HPDE6-E6E7 (cell line): ENCODE measurements around the gene CBX1.
"Not testable (repeated sequence)": the region's sequence is repeated elsewhere in the genome, so short reads cannot be mapped to it uniquely, and the experiment has no call there.

Experiments
- DNase-seq: peaks from one replicate; pipeline ENCODE4 v3.0.0; 2011; ENCODE audit warnings: missing footprints; ENCODE audit errors: extremely low spot score

Gene CBX1

DNA sequence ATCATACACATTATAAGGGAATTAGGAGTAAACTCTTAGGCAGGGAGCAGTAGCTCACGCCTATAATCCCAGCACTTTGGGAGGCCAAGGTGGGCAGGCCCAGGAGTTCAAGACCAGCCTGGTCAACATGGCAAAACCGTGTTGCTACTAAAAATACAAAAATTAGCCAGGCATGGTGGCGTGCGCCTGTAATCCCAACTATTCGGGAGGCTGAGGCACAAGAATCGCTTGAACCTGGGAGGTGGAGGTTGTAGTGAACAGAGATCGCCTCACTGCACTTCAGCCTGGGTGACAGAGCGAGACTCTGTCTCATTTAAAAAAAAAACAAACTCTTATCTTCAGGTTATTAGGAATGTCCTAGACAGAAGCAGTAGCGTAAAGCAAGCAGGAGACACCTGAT lies 28.5 kb downstream of the CBX1 start:
- not testable (repeated sequence) for DNase-seq

DNA sequence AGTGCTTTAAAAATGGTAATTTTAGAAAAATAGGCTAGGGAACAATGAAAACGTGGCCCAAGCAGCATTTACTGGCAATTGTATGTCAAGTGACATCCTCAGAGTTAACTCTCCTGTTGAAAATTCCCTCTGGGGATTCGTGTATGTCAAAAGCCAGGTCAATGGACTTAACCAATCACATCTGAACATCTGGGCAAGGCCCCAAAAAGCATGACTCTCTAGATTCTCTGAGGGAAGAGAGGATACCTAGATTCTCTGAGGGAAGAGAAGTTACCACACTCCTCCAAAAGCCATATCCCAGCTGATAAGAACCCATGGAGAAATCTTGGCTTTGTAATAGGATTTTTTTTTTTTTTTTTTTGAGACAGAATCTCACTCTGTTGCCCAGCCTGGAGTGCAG lies 29.6 kb downstream of the CBX1 start:
- no peak for DNase-seq

DNA sequence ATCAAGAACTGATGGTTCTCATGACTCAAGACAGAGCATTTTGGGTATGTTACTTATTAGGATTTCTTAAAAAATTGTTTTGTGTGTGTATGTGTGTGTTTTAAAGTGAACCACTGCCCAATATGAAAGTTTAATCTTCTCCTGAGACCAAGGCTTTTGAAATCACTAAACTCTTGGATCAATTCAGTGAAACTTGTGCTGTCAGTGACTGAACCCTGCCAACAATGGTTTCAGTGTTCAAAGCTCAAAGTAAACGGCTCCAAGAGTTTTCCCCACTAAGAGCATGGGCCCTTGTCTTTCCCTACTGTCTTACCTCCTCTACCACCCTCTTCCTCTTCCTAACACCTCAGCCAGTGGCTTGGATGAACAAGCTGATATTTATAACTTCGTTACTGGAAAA lies 31.1 kb downstream of the CBX1 start:
- DNase-seq: no peak

DNA sequence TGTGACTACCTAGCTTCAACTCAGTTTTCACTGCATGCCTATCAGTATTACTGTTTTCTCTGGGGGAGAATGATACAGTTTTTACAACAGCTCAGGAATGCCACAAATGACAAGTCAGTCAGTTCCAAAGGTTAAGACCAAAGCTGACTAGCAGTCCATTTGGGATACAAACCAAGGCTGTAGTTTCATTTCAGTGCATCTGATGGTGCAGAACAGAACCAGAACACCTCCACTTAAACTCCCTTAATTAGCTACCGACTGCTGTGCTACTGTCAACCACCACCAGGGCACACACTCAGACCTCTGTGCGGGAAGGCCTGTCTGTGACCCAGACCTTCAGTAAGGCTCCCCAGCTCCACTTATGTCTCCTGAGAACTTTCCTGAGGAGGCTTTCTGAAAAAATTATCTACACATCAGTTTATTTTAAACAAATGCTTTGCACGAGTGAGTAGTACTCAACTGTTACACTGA lies 32.8 kb downstream of the CBX1 start:
- DNase-seq: no peak

DNA sequence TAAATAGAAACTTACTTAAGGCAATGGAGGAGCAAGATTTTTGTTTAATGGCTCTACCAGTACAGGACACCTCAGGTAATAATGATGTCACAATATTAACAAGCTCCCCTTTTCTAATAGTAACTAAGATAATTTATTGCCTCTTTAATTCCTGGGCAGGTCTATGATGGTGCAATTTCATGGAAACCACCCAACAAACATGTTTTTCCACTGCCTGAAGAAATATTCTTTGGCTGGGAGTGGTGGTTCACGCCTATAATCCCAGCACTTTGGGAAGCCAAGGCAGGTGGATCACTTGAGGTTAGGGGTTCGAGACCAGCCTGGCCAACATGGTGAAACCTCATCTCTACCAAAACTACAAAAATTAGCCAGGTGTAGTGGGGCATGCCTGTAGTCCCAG lies 33.5 kb downstream of the CBX1 start:
- not testable (repeated sequence) for DNase-seq

DNA sequence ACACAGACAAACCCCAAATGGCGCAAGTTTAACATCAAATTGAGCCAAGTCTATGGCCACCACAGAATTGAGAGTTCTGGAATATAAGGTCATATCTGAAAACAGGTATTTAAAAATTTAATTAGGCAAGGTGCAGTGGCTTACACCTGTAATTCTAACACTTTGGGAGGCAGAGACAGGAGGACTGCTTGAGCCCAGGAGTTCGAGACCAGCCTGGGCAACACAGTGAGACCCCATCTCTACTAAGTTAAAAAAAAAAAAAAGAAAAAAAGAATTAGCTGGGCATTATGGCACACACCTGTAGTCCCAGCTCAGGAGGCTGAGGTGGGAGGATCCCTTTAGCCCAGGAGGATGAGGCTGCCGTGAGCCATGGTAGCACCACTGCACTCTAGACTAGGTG lies 34.0 kb downstream of the CBX1 start:
- no peak for DNase-seq

DNA sequence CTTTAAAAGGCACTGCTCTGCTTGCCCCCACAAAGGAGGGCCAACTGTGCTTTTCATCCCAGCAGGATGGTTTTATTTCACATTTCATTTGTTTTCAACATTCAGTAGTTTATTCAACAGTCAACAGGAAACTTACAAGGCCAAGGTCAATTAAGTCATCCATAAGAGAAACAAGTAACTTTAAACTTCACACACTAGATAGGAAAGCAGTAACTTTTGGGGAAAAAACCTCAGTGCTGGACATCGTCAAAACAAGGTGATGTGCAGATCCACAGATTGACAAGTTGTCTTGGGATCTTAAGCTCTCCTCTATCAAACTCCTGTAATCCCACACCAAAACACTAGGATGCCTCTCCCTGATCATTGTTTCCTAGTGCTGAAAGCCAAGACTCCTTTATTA lies 34.6 kb downstream of the CBX1 start:
- DNase-seq: no peak

DNA sequence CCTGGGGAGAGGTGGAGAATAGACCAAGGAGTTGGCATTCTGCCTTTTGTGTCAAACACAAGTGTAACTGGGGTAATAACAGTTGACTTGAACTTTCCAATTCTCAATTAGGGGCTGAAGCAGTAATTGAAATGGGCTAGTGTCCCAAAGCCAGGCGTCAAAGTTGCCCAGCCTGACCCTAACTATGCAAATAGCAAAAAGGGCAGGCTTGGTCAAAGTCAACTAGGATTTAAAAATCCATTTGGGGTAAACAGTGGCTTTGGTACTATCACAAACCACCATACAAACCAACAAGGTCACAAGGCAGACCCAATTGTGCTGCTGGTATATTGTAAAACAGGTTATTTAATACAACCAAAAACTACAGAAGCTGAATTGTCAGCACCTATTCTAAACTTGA lies 35.1 kb downstream of the CBX1 start:
- DNase-seq: no peak

DNA sequence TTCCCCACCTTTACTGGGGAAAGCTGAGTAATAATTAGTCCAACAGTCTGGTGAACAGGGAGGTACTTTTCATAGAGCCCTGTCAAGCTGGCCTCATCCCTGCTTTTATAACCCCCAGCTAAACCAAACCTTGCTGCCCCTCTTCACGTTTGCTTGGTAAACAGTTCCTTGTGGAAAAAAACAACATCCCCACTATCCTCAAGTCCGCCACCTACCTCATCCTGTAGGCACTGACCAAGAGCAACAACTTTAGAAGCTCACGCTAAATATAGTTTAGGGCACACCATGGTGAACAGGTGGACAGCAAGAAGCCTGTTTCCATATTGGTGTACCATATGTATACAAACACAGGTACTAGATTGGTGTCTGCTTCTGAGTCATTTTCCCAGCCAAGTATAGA lies 36.6 kb downstream of the CBX1 start:
- no peak for DNase-seq

DNA sequence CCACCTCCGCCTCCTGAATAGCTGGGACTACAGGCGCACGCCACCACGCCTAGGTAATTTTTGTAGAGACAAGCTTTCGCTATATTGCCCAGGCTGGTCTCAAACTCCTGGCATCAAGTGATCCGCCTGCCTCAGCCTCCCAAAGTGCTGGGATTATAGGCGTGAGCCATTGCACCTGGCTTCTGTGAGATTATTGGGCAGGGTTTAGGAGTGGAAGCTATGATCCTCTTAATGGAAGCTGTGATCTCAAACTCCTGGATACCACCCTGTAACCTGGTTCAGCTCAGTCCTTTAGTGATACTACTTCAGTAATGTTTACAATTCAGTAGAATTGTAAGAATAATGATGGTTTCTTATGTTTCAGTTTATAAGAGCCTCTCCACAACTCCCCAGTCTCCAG lies 39.0 kb downstream of the CBX1 start:
- no peak for DNase-seq

DNA sequence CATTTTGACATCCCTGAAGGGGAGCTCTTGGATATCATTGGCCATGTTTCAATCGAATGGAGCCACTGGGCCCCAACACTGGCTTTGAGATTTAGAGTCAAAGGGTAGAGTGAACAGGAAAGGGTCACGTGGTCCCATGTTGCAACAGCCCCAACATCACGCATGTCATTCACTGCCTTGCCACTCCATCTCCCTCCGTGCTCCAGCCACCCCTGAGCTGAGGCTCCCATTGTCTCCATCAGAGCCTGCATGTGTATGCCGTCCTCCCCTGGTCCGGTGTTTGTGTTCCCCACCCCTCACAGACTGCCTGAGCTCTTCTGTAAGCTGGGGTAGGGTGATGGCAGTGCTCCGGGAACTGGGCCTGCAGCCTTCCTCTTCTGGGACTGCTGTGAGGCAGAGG lies 41.0 kb downstream of the CBX1 start:
- no peak for DNase-seq

DNA sequence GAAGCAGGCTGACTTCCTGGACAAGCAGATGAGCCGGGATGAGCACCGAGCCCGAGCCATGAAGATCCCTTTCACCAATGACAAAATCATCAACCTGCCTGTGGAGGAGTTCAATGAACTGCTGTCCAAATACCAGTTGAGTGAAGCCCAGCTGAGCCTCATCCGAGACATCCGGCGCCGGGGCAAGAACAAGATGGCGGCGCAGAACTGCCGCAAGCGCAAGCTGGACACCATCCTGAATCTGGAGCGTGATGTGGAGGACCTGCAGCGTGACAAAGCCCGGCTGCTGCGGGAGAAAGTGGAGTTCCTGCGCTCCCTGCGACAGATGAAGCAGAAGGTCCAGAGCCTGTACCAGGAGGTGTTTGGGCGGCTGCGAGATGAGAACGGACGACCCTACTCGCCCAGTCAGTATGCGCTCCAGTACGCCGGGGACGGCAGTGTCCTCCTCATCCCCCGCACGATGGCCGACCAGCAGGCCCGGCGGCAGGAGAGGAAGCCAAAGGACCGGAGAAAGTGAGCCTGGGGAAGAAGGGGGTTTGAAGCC lies 42.1 kb downstream of the CBX1 start:
- no peak for DNase-seq

DNA sequence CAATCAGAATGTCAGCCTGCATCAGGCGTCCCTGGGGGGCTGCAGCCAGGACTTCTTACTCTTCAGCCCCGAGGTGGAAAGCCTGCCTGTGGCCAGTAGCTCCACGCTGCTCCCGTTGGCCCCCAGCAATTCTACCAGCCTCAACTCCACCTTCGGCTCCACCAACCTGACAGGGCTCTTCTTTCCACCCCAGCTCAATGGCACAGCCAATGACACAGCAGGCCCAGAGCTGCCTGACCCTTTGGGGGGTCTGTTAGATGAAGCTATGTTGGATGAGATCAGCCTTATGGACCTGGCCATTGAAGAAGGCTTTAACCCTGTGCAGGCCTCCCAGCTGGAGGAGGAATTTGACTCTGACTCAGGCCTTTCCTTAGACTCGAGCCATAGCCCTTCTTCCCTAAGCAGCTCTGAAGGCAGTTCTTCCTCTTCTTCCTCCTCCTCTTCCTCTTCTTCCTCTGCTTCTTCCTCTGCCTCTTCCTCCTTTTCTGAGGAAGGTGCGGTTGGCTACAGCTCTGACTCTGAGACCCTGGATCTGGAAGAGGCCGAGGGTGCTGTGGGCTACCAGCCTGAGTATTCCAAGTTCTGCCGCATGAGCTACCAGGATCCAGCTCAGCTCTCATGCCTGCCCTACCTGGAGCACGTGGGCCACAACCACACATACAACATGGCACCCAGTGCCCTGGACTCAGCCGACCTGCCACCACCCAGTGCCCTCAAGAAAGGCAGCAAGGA lies 42.7 kb downstream of the CBX1 start:
- no peak for DNase-seq

DNA sequence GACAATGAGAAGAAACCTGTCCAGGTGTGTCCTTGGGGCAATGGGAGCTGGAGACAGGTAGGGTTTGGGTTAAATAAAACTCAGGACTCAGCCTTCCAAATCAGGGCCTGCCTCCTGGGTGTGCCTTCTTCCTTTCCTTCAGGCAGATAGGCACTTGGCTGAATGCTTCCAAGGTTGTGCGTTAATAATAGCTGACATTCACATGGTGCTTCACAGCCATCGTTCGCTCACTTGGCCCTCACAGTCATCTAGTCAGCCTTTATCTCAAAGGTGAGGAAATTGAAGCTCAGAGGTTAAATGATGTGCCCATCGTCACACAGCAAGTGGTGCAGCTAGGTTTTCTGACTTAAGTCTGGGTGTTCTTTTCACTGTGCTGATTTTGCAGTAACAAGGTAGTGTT lies 43.7 kb downstream of the CBX1 start:
- no peak for DNase-seq

DNA sequence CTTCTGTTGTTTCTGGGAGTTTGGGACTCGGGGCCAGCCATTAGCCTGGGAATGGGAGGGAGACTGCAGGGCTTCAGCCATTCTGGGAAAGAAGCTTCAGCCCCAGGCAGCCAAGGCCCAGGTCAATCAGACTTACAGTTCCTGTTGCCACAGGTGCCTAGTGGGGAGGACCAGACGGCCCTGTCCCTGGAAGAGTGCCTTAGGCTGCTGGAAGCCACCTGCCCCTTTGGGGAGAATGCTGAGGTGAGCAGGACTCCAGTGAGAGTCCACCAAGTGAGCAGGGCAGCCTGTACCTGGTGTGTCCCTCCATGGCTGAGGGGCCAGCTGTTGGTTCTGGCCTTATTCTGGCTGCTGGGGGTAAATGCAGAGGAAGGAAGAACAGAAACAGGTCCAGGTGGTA lies 44.4 kb downstream of the CBX1 start:
- DNase-seq: no peak

DNA sequence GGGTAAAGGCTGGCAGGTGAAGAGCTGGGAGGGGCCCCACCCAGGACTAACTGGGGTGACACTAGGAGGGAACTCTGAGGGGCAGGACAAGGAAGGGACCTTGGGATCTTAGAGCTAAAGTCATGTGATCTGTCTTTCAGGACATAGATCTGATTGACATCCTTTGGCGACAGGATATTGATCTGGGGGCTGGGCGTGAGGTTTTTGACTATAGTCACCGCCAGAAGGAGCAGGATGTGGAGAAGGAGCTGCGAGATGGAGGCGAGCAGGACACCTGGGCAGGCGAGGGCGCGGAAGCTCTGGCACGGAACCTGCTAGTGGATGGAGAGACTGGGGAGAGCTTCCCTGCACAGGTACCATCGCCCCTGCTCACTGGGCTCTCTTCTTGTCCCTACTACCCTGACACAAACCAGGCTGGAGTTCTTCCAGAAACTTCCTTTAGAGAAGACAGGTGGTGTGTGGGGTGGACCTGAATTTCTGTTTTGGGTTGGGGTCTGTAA lies 45.0 kb downstream of the CBX1 start:
- no peak for DNase-seq

DNA sequence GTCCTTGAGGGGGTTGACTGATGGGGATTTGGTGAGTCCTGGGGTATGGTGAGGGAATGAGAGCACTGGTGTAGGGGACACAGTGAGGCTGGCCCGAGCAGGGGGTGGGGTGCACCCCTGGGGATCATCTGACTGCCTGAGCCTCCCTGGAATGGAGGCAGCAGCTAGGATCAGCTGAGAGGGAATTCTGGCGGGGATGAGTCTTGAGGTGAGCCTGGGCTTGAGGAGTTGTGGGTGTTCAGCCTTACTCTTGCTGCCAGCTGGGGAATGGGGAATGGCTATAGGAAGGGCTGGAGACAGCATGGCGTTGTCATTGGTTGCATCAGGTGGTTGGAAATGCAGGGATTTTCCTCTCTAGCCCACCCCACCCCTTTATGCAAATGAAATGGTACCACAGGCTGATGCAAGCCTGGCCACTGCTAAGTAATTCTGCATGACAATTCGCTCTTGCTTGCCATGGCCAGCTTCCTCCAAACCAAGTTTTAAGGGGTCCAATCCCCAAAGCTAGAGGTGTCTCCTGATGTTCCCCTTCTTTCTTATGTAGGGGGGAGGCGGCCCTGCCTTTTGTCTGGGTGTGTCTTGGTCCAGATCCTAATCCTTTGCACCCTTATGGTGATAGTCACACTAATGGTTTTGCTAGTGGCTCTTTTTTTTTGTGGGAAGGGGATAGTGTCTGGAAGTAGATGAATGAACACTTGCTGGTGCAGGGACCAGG lies 45.6 kb downstream of the CBX1 start:
- no peak for DNase-seq

DNA sequence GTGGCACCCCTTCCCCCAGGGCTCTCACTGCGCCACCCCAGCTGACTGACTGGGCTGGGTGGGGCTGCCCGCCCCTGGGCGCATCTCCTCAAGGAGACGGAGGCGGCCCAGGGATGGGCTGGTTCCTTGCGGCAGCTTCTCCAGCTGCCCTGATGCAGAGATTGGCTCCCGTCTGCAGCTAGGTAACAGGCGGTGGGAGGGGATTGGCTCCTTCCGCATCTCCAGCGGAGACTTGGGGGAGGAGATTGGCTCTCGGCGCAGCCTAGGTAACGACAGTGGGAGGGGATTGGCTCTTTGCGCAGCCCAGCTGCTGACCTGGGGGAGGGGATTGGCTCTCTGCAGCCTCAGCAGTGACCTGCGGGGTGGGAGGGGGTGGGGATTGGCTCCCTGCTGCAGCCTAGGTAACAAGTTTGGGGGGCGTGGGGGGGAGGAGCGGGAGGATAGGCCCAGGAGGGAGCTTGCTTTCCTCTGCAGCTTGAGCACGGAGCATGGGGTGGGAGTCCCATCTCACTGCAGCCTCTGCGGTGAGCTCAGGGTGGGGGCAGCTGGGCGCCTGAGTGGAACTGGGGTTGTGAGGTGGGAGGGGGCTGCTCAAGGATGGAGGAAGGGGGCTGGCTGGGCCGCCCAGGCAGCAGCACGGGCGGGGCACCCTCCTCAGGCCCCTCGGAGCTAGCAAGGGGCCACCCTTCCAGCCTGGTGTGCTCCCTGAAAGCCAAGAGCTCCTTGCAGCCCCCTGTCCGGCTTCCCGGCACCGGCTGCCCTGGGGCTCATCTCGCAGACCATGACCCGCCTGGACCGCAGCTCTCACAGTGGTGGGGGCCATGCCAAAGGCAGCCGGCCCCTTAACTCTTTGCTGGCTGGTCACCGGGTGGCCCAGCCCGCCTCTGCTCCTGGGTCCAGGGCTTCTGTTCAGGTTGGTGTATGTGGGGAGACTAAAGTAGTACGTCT lies 46.8 kb downstream of the CBX1 start:
- no peak for DNase-seq

DNA sequence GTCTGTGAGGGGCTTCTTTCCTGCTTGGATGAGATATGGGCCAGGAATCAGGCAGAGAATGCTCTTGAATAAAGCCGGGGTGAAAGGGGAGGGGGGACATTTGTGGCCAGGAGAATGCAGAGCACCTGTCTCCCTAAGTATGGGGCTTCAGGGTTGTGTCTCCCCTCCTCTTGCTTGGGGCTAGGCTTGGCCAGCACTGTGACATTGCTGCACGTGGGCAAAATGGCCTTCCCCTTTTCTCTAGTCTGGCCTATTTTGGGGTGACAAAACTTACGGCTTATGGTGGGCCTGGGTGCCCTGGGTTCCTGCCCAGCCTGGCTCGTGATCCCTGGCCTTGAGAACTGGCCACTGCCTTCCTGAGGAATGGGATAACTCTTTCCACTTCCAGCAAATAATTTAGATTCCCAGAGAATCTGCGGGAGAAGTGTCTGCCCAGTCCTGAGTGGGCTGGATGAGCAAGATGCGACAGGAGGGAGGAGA lies 47.5 kb downstream of the CBX1 start:
- no peak for DNase-seq

DNA sequence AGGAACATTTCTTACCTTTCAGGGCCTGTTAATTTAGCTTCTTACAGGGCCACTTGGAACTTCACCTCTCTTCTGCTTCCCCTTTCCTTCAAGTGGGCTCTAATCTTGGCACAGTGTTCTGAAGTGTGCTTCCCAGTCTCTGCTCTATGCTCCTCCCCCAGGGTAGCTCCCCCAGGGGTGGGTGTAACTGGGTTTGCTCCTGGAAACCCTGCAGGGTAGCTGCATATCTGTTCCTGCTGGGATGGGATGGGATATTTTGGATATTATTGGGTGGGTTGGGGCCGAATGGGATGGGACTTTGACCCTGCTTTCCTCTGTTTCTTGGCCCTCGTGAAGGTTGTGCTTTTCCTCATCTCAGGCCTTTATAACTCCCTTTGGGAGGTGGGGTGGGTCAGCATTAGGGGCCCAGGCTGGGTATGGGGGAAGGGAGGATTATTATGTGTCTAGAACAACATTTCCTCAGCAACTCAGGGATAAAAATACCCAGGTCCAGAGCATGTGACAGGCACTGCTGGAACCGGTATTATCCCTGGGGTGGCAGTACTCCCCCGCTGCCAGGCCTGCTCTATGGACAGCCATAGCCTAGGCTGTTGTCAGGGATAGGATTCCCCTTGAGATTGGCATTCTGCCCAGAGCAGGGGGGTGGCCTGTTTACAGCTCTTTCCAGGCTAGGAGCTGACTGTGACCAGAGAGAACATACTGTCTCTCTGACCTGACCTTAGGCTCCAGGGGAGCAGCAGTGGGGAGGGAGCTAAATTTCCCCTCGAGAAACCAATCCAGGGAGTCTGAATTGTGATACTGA lies 48.1 kb downstream of the CBX1 start:
- no peak for DNase-seq
